Suprapubic skin (tissue), 4 donors: Measurements from ENCODE around the gene SEMA5B.

Experiments
- CTCF ChIP-seq, 2 donors: fragments of 200-600 bp in 1 of 2; fragments of 450-650 bp in 1 of 2; sonication (generic) in 1 of 2; IDR thresholded peaks; one replicate each; pipeline ENCODE4 v1.5.1; 2016 to 2019; ENCODE audit warnings: antibody characterized with exemption in 2 of 2, mild to moderate bottlenecking in 1 of 2, moderate library complexity in 1 of 2
- EP300 ChIP-seq: sonication (generic); formaldehyde crosslinking; IDR thresholded peaks from one replicate; pipeline ENCODE4 v1.6.1; 2017; ENCODE audit warnings: antibody characterized with exemption
- POLR2AphosphoS5 ChIP-seq, 3 donors: sonication (generic); formaldehyde crosslinking; IDR thresholded peaks; one replicate each; pipeline ENCODE4 v1.6.1; 2017; ENCODE audit warnings: antibody characterized with exemption in 3 of 3

GRCh38 chr3:122890077-122890719, 137.4 kb downstream of the SEMA5B start:
- TF ChIP-seq CTCF (IDR thresholded peaks at IDR 0.05) (no peak), EP300 (no peak), POLR2AphosphoS5 (IDR thresholded peaks at IDR 0.05) (no peak)
